K562 (cell line): ENCODE results near the gene RNF32. TPM values are rescaled to one million over a fixed set of nuclear protein-coding genes. Genes with fewer than 3 reads are reported as not detected.

Experiments
- CC2D1A ChIP-seq: fragments of 450-650 bp; IDR thresholded peaks from 2 replicates; pipeline ENCODE4 v1.6.1; 2017; ENCODE audit warnings: mild to moderate bottlenecking
- DMBX1 ChIP-seq: fragments of 250-450 bp; sonication (Bioruptor Pico); IDR thresholded peaks from 2 replicates; pipeline ENCODE4 v1.8.0; 2022; ENCODE audit warnings: inconsistent platforms, mild to moderate bottlenecking, moderate library complexity, borderline replicate concordance
- FOXK1 ChIP-seq: sonication (generic); formaldehyde crosslinking; IDR thresholded peaks from 2 replicates; pipeline ENCODE4 v1.8.0; 2022; ENCODE audit warnings: missing genetic modification reagents, mild to moderate bottlenecking, borderline replicate concordance
- KDM5B ChIP-seq: fragments of 200-600 bp; sonication (generic); IDR thresholded peaks from 2 replicates; pipeline ENCODE4 v1.6.1; 2012; ENCODE audit warnings: low read depth, mild to moderate bottlenecking, moderate library complexity, low read length, control low read depth, inconsistent platforms; ENCODE audit not compliant: insufficient replicate concordance
- MCM3 ChIP-seq: fragments of 450-650 bp; IDR thresholded peaks from 2 replicates; pipeline ENCODE4 v1.6.1; 2016
- POLR2A ChIP-seq: fragments of 450-650 bp; conservative IDR thresholded peaks from 2 replicates; pipeline ENCODE4 v1.6.1; 2016
- YY1 ChIP-seq, 3 experiments: IDR thresholded peaks; 2 replicates each; pipeline ENCODE4 v1.6.1; 2011; ENCODE audit warnings: low read length in 2 of 3, mild to moderate bottlenecking in 2 of 3, moderate library complexity in 2 of 3, borderline replicate concordance in 1 of 3, control low read depth in 1 of 3, low read depth in 1 of 3; ENCODE audit not compliant: insufficient read depth in 3 of 3, insufficient replicate concordance in 2 of 3, control insufficient read depth in 1 of 3, insufficient read length in 1 of 3; ENCODE audit errors: extremely low read depth in 1 of 3
- polyA plus RNA-seq, 8 experiments: library from polyadenylated mRNA; depleted of rRNA in 4 of 8; stranded (reverse) in 5 of 8; unstranded in 3 of 8; fragments of >200 nt; fragmentation: Nextera tagmentation in 2 of 8; fragmentation: Illumina TruSeq in 1 of 8; extraction: Ambion mirVana in 2 of 8; extraction: Trizol in 1 of 8; gene quantifications; 2 replicates each; pipeline versions ENCODE4 v1.2.1 to v1.2.3, GENCODE V29; 2011 to 2014; ENCODE audit warnings: inconsistent platforms in 1 of 8, missing spikeins in 1 of 8
- total RNA-seq, 7 experiments: library from RNA; depleted of rRNA in 6 of 7; stranded (reverse); fragments of >200 nt in 6 of 7; fragmentation: Illumina TruSeq in 2 of 7; extraction: Trizol in 2 of 7; gene quantifications; 2 replicates each; pipeline versions ENCODE4 v1.2.1 to v1.2.3, GENCODE V29; 2011 to 2021; ENCODE audit warnings: low replicate concordance in 1 of 7
- TF ChIP-seq, protein P1 (sequence below): fragments of 250-450 bp; sonication (Bioruptor Pico); IDR thresholded peaks from 2 replicates; pipeline ENCODE4 v1.5.0; 2021; ENCODE audit warnings: mild to moderate bottlenecking, borderline replicate concordance
- TF ChIP-seq, protein P2 (sequence below), 2 experiments: fragments of 450-650 bp; formaldehyde crosslinking in 1 of 2; IDR thresholded peaks; 2 replicates each; pipeline versions ENCODE4 v1.4.0 to v1.6.1; 2014 to 2020; ENCODE audit warnings: mild to moderate bottlenecking in 2 of 2, borderline replicate concordance in 1 of 2, low read depth in 1 of 2
- TF ChIP-seq, protein P3 (sequence below): IDR thresholded peaks from 2 replicates; pipeline ENCODE4 v1.6.1; 2012; ENCODE audit warnings: low read depth, low read length, improper control_type of control experiment, borderline replicate concordance
- TF ChIP-seq, protein P4 (sequence below): sonication (generic); formaldehyde crosslinking; IDR thresholded peaks from 2 replicates; pipeline ENCODE4 v1.8.1; 2023; ENCODE audit warnings: mild to moderate bottlenecking, missing genetic modification reagents

Gene RNF32
- total and polyA plus RNA-seq, 9 of the 15 experiments (the other 6 are each of a cell fraction or from before 2014, with no cell fraction given) = 2.6 to 7.0 (median 4.6) TPM

DNA sequence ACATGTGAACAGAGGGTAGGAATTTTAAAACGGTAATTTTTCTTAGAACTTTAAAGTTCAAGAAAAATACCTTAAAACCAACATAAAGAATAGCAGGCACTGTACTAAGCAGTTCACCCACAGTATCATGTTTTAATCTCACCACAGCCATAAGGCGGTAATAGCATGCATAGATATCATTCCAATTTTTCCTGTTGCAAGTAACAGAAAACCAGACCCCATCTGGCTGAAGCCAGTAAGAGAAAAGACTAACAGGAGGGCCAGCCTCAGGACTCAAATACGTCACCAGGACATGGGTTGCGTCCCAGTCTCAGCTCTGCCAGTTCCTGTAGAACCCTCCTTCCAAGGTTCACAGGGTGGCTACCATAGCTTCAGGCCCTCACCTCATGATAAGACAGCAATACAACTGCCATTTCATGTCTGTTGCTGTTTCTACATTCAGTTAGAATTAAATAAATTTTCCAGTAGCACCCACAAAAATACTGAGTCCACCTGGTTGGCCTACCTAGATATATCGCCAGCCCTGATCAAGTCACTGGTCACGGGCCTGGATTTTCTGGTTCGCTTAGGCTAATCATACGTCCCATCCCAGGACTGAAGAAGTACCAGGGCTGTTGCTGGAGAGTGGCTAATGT lies 2.0 kb upstream of the RNF32 start (continued):
- peak; percentile 34 for TF ChIP-seq KDM5B
- TF ChIP-seq, protein P1, sequence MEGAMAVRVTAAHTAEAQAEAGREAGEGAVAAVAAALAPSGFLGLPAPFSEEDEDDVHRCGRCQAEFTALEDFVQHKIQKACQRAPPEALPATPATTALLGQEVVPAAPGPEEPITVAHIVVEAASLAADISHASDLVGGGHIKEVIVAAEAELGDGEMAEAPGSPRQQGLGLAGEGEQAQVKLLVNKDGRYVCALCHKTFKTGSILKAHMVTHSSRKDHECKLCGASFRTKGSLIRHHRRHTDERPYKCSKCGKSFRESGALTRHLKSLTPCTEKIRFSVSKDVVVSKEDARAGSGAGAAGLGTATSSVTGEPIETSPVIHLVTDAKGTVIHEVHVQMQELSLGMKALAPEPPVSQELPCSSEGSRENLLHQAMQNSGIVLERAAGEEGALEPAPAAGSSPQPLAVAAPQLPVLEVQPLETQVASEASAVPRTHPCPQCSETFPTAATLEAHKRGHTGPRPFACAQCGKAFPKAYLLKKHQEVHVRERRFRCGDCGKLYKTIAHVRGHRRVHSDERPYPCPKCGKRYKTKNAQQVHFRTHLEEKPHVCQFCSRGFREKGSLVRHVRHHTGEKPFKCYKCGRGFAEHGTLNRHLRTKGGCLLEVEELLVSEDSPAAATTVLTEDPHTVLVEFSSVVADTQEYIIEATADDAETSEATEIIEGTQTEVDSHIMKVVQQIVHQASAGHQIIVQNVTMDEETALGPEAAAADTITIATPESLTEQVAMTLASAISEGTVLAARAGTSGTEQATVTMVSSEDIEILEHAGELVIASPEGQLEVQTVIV = no peak
- TF ChIP-seq, protein P2, sequence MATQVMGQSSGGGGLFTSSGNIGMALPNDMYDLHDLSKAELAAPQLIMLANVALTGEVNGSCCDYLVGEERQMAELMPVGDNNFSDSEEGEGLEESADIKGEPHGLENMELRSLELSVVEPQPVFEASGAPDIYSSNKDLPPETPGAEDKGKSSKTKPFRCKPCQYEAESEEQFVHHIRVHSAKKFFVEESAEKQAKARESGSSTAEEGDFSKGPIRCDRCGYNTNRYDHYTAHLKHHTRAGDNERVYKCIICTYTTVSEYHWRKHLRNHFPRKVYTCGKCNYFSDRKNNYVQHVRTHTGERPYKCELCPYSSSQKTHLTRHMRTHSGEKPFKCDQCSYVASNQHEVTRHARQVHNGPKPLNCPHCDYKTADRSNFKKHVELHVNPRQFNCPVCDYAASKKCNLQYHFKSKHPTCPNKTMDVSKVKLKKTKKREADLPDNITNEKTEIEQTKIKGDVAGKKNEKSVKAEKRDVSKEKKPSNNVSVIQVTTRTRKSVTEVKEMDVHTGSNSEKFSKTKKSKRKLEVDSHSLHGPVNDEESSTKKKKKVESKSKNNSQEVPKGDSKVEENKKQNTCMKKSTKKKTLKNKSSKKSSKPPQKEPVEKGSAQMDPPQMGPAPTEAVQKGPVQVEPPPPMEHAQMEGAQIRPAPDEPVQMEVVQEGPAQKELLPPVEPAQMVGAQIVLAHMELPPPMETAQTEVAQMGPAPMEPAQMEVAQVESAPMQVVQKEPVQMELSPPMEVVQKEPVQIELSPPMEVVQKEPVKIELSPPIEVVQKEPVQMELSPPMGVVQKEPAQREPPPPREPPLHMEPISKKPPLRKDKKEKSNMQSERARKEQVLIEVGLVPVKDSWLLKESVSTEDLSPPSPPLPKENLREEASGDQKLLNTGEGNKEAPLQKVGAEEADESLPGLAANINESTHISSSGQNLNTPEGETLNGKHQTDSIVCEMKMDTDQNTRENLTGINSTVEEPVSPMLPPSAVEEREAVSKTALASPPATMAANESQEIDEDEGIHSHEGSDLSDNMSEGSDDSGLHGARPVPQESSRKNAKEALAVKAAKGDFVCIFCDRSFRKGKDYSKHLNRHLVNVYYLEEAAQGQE (IDR thresholded peaks at IDR 0.05; ENCODE audit: borderline replicate concordance) = peak; percentile 94
- TF ChIP-seq, protein P2 (CRISPR knock-in tag; IDR thresholded peaks at IDR 0.05; ENCODE audit: low read depth) = no peak
- no peak for TF ChIP-seq CC2D1A
- TF ChIP-seq, protein P3, sequence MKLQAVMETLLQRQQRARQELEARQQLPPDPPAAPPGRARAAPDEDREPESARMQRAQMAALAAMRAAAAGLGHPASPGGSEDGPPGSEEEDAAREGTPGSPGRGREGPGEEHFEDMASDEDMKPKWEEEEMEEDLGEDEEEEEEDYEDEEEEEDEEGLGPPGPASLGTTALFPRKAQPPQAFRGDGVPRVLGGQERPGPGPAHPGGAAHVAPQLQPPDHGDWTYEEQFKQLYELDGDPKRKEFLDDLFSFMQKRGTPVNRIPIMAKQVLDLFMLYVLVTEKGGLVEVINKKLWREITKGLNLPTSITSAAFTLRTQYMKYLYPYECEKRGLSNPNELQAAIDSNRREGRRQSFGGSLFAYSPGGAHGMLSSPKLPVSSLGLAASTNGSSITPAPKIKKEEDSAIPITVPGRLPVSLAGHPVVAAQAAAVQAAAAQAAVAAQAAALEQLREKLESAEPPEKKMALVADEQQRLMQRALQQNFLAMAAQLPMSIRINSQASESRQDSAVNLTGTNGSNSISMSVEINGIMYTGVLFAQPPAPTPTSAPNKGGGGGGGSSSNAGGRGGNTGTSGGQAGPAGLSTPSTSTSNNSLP = 0 out of 2 replicates have a peak, but pooled peaks have one; percentile 36
- peak; percentile 24; the same call in 1 of the 2 replicates for TF ChIP-seq FOXK1 (CRISPR knock-in tag)
- TF ChIP-seq, protein P4, sequence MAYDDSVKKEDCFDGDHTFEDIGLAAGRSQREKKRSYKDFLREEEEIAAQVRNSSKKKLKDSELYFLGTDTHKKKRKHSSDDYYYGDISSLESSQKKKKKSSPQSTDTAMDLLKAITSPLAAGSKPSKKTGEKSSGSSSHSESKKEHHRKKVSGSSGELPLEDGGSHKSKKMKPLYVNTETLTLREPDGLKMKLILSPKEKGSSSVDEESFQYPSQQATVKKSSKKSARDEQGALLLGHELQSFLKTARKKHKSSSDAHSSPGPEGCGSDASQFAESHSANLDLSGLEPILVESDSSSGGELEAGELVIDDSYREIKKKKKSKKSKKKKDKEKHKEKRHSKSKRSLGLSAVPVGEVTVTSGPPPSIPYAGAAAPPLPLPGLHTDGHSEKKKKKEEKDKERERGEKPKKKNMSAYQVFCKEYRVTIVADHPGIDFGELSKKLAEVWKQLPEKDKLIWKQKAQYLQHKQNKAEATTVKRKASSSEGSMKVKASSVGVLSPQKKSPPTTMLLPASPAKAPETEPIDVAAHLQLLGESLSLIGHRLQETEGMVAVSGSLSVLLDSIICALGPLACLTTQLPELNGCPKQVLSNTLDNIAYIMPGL (CRISPR knock-in tag) = no peak
- TF ChIP-seq POLR2A = peak; percentile 57
- TF ChIP-seq DMBX1 (CRISPR knock-in tag) = peak; percentile 15; the same call in 1 of the 2 replicates
- TF ChIP-seq YY1 (IDR thresholded peaks at IDR 0.05; ENCODE audit: borderline replicate concordance in 1 of 3, control insufficient read depth in 1 of 3, extremely low read depth in 1 of 3, insufficient read depth in 3 of 3, insufficient read length in 1 of 3, insufficient replicate concordance in 2 of 3, low read depth in 1 of 3, low read length in 2 of 3) = peak in 1 of 3 experiments; percentile 41
- no peak for TF ChIP-seq MCM3
